Activated B cell treated with CpG ODN at 0.5 μM for 24 hours (primary cell): ENCODE measurements around the gene MYG1. TPM values are rescaled to one million over a fixed set of nuclear protein-coding genes. Genes with fewer than 3 reads are reported as not detected.

ENCODE experiments used
- ATAC-seq: fragments of 200-7000 bp; cut with Tn5 transposase; one replicate; pipeline ENCODE4 v1.10.0; 2021; ENCODE audit warnings: low read depth, mild to moderate bottlenecking, moderate library complexity
- CTCF ChIA-PET: fragments of 350-600 bp; sonication (Branson Sonifier 250); formaldehyde crosslinking; loops from one replicate; lab custom pipeline; 2021; ENCODE audit warnings: antibody characterized with exemption; lab: Charles Lee
- POLR2A ChIA-PET: fragments of 350-600 bp; sonication (Branson Sonifier 250); formaldehyde crosslinking; loops from one replicate; lab custom pipeline; 2021; ENCODE audit warnings: antibody characterized with exemption; lab: Charles Lee
- DNase-seq: peaks from one replicate; pipeline ENCODE4 v3.0.0; 2022
- H3K27ac Mint-ChIP-seq: one replicate; pipeline ENCODE4 v1.8.0; 2020; ENCODE audit warnings: mixed read lengths
- H3K27me3 Mint-ChIP-seq: one replicate; pipeline ENCODE4 v1.8.0; 2021; ENCODE audit warnings: mixed read lengths
- H3K36me3 Mint-ChIP-seq: one replicate; pipeline ENCODE4 v1.8.0; 2021; ENCODE audit warnings: low read depth, mixed read lengths
- H3K4me1 Mint-ChIP-seq: one replicate; pipeline ENCODE4 v1.8.0; 2021; ENCODE audit warnings: mixed read lengths
- H3K4me3 Mint-ChIP-seq: one replicate; pipeline ENCODE4 v1.8.0; 2020; ENCODE audit warnings: mild to moderate bottlenecking, mixed read lengths
- H3K9me3 Mint-ChIP-seq: one replicate; pipeline ENCODE4 v1.8.0; 2020; ENCODE audit warnings: mixed read lengths
- intact Hi-C: fragments of 100-400 bp; cut with micrococcal nuclease; formaldehyde crosslinking; loops from one replicate; pipeline ENCODE4 v1.15.1; 2024
- total RNA-seq: library from RNA; stranded (reverse); gene quantifications from 2 replicates; pipeline ENCODE4 v1.2.3, GENCODE V29; 2022
- TF ChIP-seq, protein P1 (sequence below): fragments of 200-600 bp; IDR thresholded peaks from one replicate; pipeline ENCODE4 v1.8.0; 2022; ENCODE audit warnings: antibody characterized with exemption, mild to moderate bottlenecking

The MYG1 gene
- total RNA-seq, 1 donor from 2014 or later: 65.3 TPM

DNA sequence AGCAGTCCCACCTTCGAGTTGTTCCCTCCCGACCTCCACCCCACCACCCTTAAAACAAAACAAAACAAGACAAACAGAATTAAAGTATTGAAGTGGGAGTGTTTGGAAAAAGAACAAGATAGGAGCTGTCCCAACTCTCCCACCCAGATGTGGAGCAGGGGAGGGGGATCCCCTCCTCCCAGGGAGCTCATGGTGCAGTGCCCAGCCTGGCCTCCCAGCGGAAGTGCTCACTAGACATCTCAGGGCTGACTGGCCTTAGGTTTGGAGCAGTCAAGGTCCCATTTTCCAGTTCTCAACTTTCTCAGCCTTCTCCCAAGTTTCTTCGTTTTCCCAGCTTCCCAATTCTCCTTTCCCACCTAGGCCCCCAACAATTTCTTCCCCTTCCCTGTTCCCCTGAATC is 33.8 kb downstream of the MYG1 start:
- ChIA-PET CTCF (no interaction called here), POLR2A (interaction anchor here (0.8 kb wide), 1 partner anchor 9 kb away, joined by 3 read pairs; no protein-coding TSS in a partner anchor)
- Mint-ChIP-seq H3K27me3 (peaks cover 62% of the 10 kb centered on the region), H3K9me3 (no peaks in the 10 kb centered on the region), H3K27ac (no peak overlapping the region), H3K4me3 (no peak overlapping the region), H3K36me3 (no peaks in the 10 kb centered on the region), H3K4me1 (peaks cover 11% of the 10 kb centered on the region)
- no peak for DNase-seq
- intact Hi-C loops: no loop called here
- no peak for ATAC-seq
- TF ChIP-seq, protein P1, sequence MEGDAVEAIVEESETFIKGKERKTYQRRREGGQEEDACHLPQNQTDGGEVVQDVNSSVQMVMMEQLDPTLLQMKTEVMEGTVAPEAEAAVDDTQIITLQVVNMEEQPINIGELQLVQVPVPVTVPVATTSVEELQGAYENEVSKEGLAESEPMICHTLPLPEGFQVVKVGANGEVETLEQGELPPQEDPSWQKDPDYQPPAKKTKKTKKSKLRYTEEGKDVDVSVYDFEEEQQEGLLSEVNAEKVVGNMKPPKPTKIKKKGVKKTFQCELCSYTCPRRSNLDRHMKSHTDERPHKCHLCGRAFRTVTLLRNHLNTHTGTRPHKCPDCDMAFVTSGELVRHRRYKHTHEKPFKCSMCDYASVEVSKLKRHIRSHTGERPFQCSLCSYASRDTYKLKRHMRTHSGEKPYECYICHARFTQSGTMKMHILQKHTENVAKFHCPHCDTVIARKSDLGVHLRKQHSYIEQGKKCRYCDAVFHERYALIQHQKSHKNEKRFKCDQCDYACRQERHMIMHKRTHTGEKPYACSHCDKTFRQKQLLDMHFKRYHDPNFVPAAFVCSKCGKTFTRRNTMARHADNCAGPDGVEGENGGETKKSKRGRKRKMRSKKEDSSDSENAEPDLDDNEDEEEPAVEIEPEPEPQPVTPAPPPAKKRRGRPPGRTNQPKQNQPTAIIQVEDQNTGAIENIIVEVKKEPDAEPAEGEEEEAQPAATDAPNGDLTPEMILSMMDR: no peak

DNA sequence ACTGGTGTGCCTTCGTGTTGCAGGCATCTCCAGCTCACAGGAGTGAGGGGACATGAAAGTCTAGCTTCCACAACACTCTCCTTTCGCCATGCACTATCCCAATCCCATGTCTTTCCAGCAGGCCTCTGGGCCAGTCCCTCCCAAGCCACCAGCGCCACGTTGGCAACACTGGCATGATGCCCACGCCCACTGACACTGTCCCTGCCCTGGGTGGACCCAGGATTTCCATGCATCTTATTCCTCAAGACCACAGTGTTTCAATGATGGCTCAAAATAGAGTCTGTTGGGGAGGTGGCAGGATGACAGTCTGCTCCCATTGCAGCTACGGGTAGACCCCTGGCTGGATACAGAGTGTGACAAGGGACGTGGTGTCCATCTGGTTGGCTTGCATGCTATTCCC is 34.4 kb downstream of the MYG1 start:
- no peak for ATAC-seq
- TF ChIP-seq, protein P1: no peak
- DNase-seq: no peak
- intact Hi-C loops: no loop called here
- Mint-ChIP-seq H3K4me3 (no peak overlapping the region), H3K27ac (no peak overlapping the region), H3K4me1 (peaks cover 11% of the 10 kb centered on the region), H3K9me3 (no peaks in the 10 kb centered on the region), H3K36me3 (no peaks in the 10 kb centered on the region), H3K27me3 (peaks cover 63% of the 10 kb centered on the region)
- POLR2A ChIA-PET: interaction anchor here (0.5 to 1.4 kb wide), 3 partner anchors 9 to 28 kb away, joined by 3 to 5 read pairs (median 3); no protein-coding TSS in a partner anchor
- CTCF ChIA-PET: no interaction called here

DNA sequence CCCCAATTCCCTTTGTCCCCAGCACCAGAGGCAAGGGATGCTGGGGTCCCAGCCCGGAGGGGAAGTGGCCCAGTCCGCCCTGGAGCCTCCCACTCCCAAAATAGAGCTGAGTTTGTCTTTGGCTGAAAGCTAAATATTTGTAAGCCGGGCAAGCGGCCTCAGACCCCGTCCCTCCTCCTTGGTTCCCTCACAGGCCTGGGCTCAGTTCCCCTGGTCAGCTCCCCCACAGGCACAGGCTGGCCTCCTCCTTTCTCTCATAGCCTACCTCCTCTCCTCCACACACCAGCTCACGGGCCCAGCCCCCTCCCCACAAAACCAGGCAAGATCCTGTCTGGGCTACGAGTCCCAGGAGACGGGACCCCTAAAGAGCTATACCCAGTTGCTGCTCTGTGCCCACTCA is 35.3 kb downstream of the MYG1 start:
- H3K27ac Mint-ChIP-seq: no peak overlapping the region
- TF ChIP-seq, protein P1: no peak
- no peaks in the 10 kb centered on the region for H3K36me3 Mint-ChIP-seq
- no peaks in the 10 kb centered on the region for H3K9me3 Mint-ChIP-seq
- CTCF ChIA-PET: interaction anchor here (1.2 to 1.7 kb wide), 2 partner anchors 10 to 11 kb away, joined by 4 to 6 read pairs; no protein-coding TSS in a partner anchor
- intact Hi-C loops: no loop called here
- peaks cover 59% of the 10 kb centered on the region for H3K27me3 Mint-ChIP-seq
- no peak for DNase-seq
- H3K4me1 Mint-ChIP-seq: peaks cover 11% of the 10 kb centered on the region
- POLR2A ChIA-PET: interaction anchor here (1.0 to 1.4 kb wide), 2 partner anchors 10 kb away, joined by 4 to 5 read pairs; no protein-coding TSS in a partner anchor
- no peak overlapping the region for H3K4me3 Mint-ChIP-seq
- no peak for ATAC-seq

DNA sequence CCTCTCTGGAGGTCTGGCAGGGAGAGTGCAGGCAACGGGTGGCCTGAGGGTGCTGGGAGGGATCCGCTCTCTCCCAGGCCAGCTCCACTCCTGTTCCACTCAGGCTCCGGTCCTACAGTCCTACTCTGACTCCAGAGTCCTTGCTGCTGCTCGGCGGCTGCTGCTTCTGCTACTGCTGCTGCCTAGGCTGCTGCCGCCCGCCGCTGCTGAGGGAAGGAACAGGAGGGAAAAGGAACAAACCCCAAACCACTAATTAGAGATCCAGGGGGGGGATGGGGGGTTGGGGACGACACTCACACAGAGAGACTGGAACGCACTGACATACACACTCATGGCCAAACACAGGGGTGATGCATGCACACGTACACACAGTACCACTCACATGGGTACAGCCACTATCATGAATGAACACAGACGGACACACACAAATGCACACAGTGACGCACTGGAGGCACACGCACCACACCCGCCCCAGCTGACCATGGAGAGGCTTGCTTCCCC is 36.7 kb downstream of the MYG1 start, which contains the start of gene SP7:
SP7 (minus strand) TSS at position 174 of the 501 bp plus-strand sequence. CDS start 708 bp downstream, outside the sequence.
- Mint-ChIP-seq H3K4me1 (peaks cover 11% of the 10 kb centered on the region), H3K36me3 (no peaks in the 10 kb centered on the region), H3K4me3 (no peak within 1 kb of the TSS), H3K9me3 (no peaks in the 10 kb centered on the region), H3K27me3 (peaks cover 58% of the 10 kb centered on the region), H3K27ac (no peak within 1 kb of the TSS)
- peak; percentile 81 for ATAC-seq
- DNase-seq: no peak
- POLR2A ChIA-PET: interaction anchor here (0.6 kb wide), 1 partner anchor 16 kb away, joined by 4 read pairs; no protein-coding TSS in a partner anchor
- TF ChIP-seq, protein P1: no peak
- intact Hi-C loops: no loop called here
- CTCF ChIA-PET: interaction anchor here (1.7 kb wide), 1 partner anchor 9 kb away, joined by 6 read pairs; no protein-coding TSS in a partner anchor

DNA sequence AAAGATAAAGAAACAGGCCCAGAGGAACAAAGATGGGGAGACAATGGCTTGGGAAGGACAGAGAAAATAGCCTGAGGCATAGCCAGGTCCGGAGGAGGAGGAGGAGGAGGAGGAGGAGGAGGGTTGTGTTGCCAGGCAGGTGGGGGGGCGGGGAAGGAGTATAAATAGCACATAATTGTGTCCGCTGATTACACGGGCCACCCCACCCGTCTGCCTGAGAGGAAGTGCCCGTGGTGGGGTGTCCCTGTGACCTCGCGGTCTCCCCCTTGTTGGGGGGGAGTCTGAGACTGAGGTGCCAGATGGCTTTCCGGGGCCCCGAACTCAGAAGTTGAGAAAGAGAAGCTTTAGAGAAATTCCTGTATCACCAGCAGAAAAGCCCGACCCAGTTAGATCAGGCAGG is 38.5 kb downstream of the MYG1 start:
- H3K4me3 Mint-ChIP-seq: no peak overlapping the region
- H3K4me1 Mint-ChIP-seq: peaks cover 11% of the 10 kb centered on the region
- POLR2A ChIA-PET: no interaction called here
- DNase-seq (no peak), ATAC-seq (no peak)
- peaks cover 52% of the 10 kb centered on the region for H3K27me3 Mint-ChIP-seq
- no peaks in the 10 kb centered on the region for H3K9me3 Mint-ChIP-seq
- no peak overlapping the region for H3K27ac Mint-ChIP-seq
- CTCF ChIA-PET: no interaction called here
- H3K36me3 Mint-ChIP-seq: no peaks in the 10 kb centered on the region
- intact Hi-C loops: no loop called here
- TF ChIP-seq, protein P1: no peak
